ENCODE measurements around the gene SLCO6A1.

The SLCO6A1 gene

GRCh38 chr5:102498271-102499034, at the start of gene SLCO6A1:
Gene SLCO6A1 (minus strand): TSS chr5:102499001. CDS start chr5:102498844, 157 bp downstream.
- no peak for DNase-seq (ENCODE audit: low read depth)
- H3K4me3 ChIP-seq (replicated peaks; ENCODE audit: low read depth, low read length) = no peak within 1 kb of the TSS
- TF ChIP-seq CTCF (IDR thresholded peaks at IDR 0.05; ENCODE audit: low read length, missing control alignments) = no peak

- no peak for DNase-seq (ENCODE audit: low read depth)
- no peak overlapping the region for H3K4me3 ChIP-seq (replicated peaks; ENCODE audit: low read depth, low read length)
- TF ChIP-seq CTCF (IDR thresholded peaks at IDR 0.05; ENCODE audit: low read length, missing control alignments) = no peak
Measured at GRCh38 chr5:102547141-102548035, 48.6 kb upstream of the SLCO6A1 start.

- TF ChIP-seq CTCF (IDR thresholded peaks at IDR 0.05; ENCODE audit: low read length, missing control alignments) = peak; percentile 28
- H3K4me3 ChIP-seq (replicated peaks; ENCODE audit: low read depth, low read length) = no peak overlapping the region
- DNase-seq (ENCODE audit: low read depth) = peak; percentile 10
Measured at GRCh38 chr5:102545175-102545574, 46.4 kb upstream of the SLCO6A1 start.

- H3K4me3 ChIP-seq (replicated peaks; ENCODE audit: low read depth, low read length) = no peak overlapping the region
- DNase-seq (ENCODE audit: low read depth) = no peak
- no peak for TF ChIP-seq CTCF (IDR thresholded peaks at IDR 0.05; ENCODE audit: low read length, missing control alignments)
Measured at GRCh38 chr5:102542057-102542456, 43.3 kb upstream of the SLCO6A1 start.

- no peak overlapping the region for H3K4me3 ChIP-seq (replicated peaks; ENCODE audit: low read depth, low read length)
- no peak for DNase-seq (ENCODE audit: low read depth)
- TF ChIP-seq CTCF (IDR thresholded peaks at IDR 0.05; ENCODE audit: low read length, missing control alignments) = no peak
Measured at GRCh38 chr5:102539996-102540728, 41.4 kb upstream of the SLCO6A1 start.

- TF ChIP-seq CTCF (IDR thresholded peaks at IDR 0.05; ENCODE audit: low read length, missing control alignments) = no peak
- no peak for DNase-seq (ENCODE audit: low read depth)
- no peak overlapping the region for H3K4me3 ChIP-seq (replicated peaks; ENCODE audit: low read depth, low read length)
Measured at GRCh38 chr5:102539562-102539961, 40.8 kb upstream of the SLCO6A1 start.

Measured in fibroblast of pulmonary artery (primary cell).